HepG2 (cell line): ENCODE data around the gene MRPL34. TPM values are rescaled to one million over a fixed set of nuclear protein-coding genes. Genes with fewer than 3 reads are reported as not detected.
A peak's percentile ranks its signal among the peaks of the same experiment; 100 is the strongest.

Source experiments
- BORCS8-MEF2B ChIP-seq: sonication (generic); formaldehyde crosslinking; IDR thresholded peaks from 2 replicates; pipeline ENCODE4 v1.8.0; 2022; ENCODE audit warnings: mild to moderate bottlenecking, missing genetic modification reagents
- CEBPB ChIP-seq: IDR thresholded peaks from 2 replicates; pipeline ENCODE4 v1.6.1; 2011; ENCODE audit warnings: low read depth, low read length, improper control_type of control experiment, borderline replicate concordance
- EED ChIP-seq: sonication (generic); formaldehyde crosslinking; IDR thresholded peaks from 2 replicates; pipeline ENCODE4 v1.5.0; 2020; ENCODE audit warnings: mild to moderate bottlenecking, missing genetic modification reagents
- GABPA ChIP-seq, 2 experiments: IDR thresholded peaks; 2 replicates each; pipeline ENCODE4 v1.6.1; 2011 to 2016; ENCODE audit warnings: low read depth in 2 of 2, low read length in 1 of 2, missing biosample characterization in 1 of 2, missing genetic modification characterization in 1 of 2
- JARID2 ChIP-seq: sonication (generic); formaldehyde crosslinking; IDR thresholded peaks from 2 replicates; pipeline ENCODE4 v1.8.1; 2023; ENCODE audit warnings: missing genetic modification reagents, inconsistent platforms; ENCODE audit not compliant: insufficient replicate concordance
- MEIS2 ChIP-seq: sonication (generic); formaldehyde crosslinking; IDR thresholded peaks from 2 replicates; pipeline ENCODE4 v1.9.0; 2021; ENCODE audit warnings: mild to moderate bottlenecking, missing genetic modification reagents
- RNF2 ChIP-seq: fragments of 450-650 bp; conservative IDR thresholded peaks from 2 replicates; pipeline ENCODE4 v1.6.1; 2016; ENCODE audit warnings: low read depth
- SAP130 ChIP-seq: IDR thresholded peaks from 2 replicates; pipeline ENCODE4 v1.6.1; 2016; ENCODE audit warnings: low read depth
- SIN3A ChIP-seq: IDR thresholded peaks from 2 replicates; pipeline ENCODE4 v1.6.1; 2011; ENCODE audit warnings: low read depth, mild to moderate bottlenecking, control low read depth, low read length, borderline replicate concordance
- YEATS4 ChIP-seq: sonication (generic); formaldehyde crosslinking; IDR thresholded peaks from 2 replicates; pipeline ENCODE4 v1.4.0; 2020; ENCODE audit warnings: missing genetic modification reagents, borderline replicate concordance
- ZNF136 ChIP-seq: sonication (generic); formaldehyde crosslinking; IDR thresholded peaks from 2 replicates; pipeline ENCODE4 v1.8.1; 2022; ENCODE audit warnings: low read depth, mild to moderate bottlenecking, moderate library complexity, missing genetic modification reagents
- ZNF205 ChIP-seq: IDR thresholded peaks from 2 replicates; pipeline ENCODE4 v1.6.1; 2018; ENCODE audit warnings: missing biosample characterization, missing genetic modification reagents
- ZNF552 ChIP-seq: sonication (generic); formaldehyde crosslinking; IDR thresholded peaks from 2 replicates; pipeline ENCODE4 v1.9.0; 2022; ENCODE audit warnings: missing genetic modification reagents, mild to moderate bottlenecking, borderline replicate concordance
- ZNF687 ChIP-seq: sonication (generic); formaldehyde crosslinking; IDR thresholded peaks from 2 replicates; pipeline ENCODE4 v1.5.1; 2020; ENCODE audit warnings: mild to moderate bottlenecking, missing genetic modification reagents, moderate library complexity
- ZNF83 ChIP-seq: sonication (generic); formaldehyde crosslinking; IDR thresholded peaks from 2 replicates; pipeline ENCODE4 v1.4.0; 2020; ENCODE audit warnings: missing genetic modification reagents, mild to moderate bottlenecking, borderline replicate concordance
- ZSCAN12 ChIP-seq: sonication (generic); formaldehyde crosslinking; IDR thresholded peaks from 2 replicates; pipeline ENCODE4 v1.9.0; 2021; ENCODE audit warnings: mild to moderate bottlenecking, missing genetic modification reagents
- polyA plus RNA-seq, 8 experiments: library from polyadenylated mRNA; depleted of rRNA in 3 of 8; stranded (reverse) in 7 of 8; unstranded in 1 of 8; fragments of >200 nt; fragmentation: Illumina TruSeq in 4 of 8; extraction: Trizol in 4 of 8; gene quantifications; 2 replicates each; pipeline versions ENCODE4 v1.2.1 to v1.2.3, GENCODE V29; 2011 to 2016; ENCODE audit warnings: low read depth in 4 of 8, missing spikeins in 1 of 8, mixed read lengths in 1 of 8; ENCODE audit not compliant: insufficient read depth in 1 of 8
- total RNA-seq, 5 experiments: library from RNA; depleted of rRNA; stranded (reverse); fragments of >200 nt; fragmentation: Illumina TruSeq; extraction: Trizol; gene quantifications; 2 replicates each; pipeline ENCODE4 v1.2.3, GENCODE V29; 2016; ENCODE audit warnings: low read depth in 1 of 5
- TF ChIP-seq, protein P1 (sequence below): sonication (generic); formaldehyde crosslinking; IDR thresholded peaks from 2 replicates; pipeline ENCODE4 v1.9.0; 2021; ENCODE audit warnings: missing genetic modification reagents, borderline replicate concordance
- TF ChIP-seq, protein P2 (sequence below): sonication (generic); formaldehyde crosslinking; IDR thresholded peaks from 2 replicates; pipeline ENCODE4 v1.4.0; 2020; ENCODE audit warnings: missing genetic modification reagents
- TF ChIP-seq, protein P3 (sequence below): IDR thresholded peaks from 2 replicates; pipeline ENCODE4 v1.6.1; 2016; ENCODE audit warnings: mild to moderate bottlenecking

MRPL34 gene
- total and polyA plus RNA-seq, 2 of the 13 experiments (the other 11 are each of a cell fraction or from before 2014, with no cell fraction given), result 74.0 to 77.3 TPM

GRCh38 chr19:17305517-17306284 lies at the start of gene MRPL34 (continued):
- TF ChIP-seq, protein P1, sequence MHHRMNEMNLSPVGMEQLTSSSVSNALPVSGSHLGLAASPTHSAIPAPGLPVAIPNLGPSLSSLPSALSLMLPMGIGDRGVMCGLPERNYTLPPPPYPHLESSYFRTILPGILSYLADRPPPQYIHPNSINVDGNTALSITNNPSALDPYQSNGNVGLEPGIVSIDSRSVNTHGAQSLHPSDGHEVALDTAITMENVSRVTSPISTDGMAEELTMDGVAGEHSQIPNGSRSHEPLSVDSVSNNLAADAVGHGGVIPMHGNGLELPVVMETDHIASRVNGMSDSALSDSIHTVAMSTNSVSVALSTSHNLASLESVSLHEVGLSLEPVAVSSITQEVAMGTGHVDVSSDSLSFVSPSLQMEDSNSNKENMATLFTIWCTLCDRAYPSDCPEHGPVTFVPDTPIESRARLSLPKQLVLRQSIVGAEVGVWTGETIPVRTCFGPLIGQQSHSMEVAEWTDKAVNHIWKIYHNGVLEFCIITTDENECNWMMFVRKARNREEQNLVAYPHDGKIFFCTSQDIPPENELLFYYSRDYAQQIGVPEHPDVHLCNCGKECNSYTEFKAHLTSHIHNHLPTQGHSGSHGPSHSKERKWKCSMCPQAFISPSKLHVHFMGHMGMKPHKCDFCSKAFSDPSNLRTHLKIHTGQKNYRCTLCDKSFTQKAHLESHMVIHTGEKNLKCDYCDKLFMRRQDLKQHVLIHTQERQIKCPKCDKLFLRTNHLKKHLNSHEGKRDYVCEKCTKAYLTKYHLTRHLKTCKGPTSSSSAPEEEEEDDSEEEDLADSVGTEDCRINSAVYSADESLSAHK (CRISPR knock-in tag), result no peak
- TF ChIP-seq ZNF83 (CRISPR knock-in tag) (no peak), BORCS8-MEF2B (peak; percentile 71; the same call in 1 of the 2 replicates), ZNF687 (CRISPR knock-in tag) (peak; percentile 91), ZNF552 (CRISPR knock-in tag) (no peak), YEATS4 (peak; percentile 79), ZNF205 (CRISPR knock-in tag) (no peak), SAP130 (peak; percentile 87), ZSCAN12 (CRISPR knock-in tag) (no peak), SIN3A (peak; percentile 72; the same call in 1 of the 2 replicates), JARID2 (CRISPR knock-in tag) (peak; percentile 49), RNF2 (no peak), CEBPB (no peak), ZNF136 (CRISPR knock-in tag) (no peak), EED (no peak), GABPA (IDR thresholded peaks at IDR 0.05; ENCODE audit: low read depth, low read length) (no peak), GABPA (CRISPR knock-in tag; IDR thresholded peaks at IDR 0.05; ENCODE audit: low read depth) (peak; percentile 70), MEIS2 (peak; percentile 47; the same call in 1 of the 2 replicates)
- TF ChIP-seq, protein P2, sequence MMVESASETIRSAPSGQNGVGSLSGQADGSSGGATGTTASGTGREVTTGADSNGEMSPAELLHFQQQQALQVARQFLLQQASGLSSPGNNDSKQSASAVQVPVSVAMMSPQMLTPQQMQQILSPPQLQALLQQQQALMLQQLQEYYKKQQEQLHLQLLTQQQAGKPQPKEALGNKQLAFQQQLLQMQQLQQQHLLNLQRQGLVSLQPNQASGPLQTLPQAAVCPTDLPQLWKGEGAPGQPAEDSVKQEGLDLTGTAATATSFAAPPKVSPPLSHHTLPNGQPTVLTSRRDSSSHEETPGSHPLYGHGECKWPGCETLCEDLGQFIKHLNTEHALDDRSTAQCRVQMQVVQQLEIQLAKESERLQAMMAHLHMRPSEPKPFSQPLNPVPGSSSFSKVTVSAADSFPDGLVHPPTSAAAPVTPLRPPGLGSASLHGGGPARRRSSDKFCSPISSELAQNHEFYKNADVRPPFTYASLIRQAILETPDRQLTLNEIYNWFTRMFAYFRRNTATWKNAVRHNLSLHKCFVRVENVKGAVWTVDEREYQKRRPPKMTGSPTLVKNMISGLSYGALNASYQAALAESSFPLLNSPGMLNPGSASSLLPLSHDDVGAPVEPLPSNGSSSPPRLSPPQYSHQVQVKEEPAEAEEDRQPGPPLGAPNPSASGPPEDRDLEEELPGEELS, result no peak
- TF ChIP-seq, protein P3, sequence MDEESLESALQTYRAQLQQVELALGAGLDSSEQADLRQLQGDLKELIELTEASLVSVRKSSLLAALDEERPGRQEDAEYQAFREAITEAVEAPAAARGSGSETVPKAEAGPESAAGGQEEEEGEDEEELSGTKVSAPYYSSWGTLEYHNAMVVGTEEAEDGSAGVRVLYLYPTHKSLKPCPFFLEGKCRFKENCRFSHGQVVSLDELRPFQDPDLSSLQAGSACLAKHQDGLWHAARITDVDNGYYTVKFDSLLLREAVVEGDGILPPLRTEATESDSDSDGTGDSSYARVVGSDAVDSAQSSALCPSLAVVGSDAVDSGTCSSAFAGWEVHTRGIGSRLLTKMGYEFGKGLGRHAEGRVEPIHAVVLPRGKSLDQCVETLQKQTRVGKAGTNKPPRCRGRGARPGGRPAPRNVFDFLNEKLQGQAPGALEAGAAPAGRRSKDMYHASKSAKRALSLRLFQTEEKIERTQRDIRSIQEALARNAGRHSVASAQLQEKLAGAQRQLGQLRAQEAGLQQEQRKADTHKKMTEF (CRISPR knock-in tag), result peak; percentile 90
